DMS79 (cell line): Measurements from ENCODE around the gene VWC2.
"Not testable (repeated sequence)": the region's sequence is repeated elsewhere in the genome, so short reads cannot be mapped to it uniquely, and the experiment has no call there.

Experiments
- DNase-seq: peaks from one replicate; lab custom pipeline; 2025; lab: John Stamatoyannopoulos, UW

The VWC2 gene

GRCh38 chr7:49851614-49851934 lies 78.1 kb downstream of the VWC2 start:
- not testable (repeated sequence) for DNase-seq

- peak; percentile 24 for DNase-seq
These were observed 79.4 kb downstream of the VWC2 start for GRCh38 chr7:49852619-49853462.

- DNase-seq, result no peak
These were observed 82.0 kb downstream of the VWC2 start for GRCh38 chr7:49855281-49855980.

GRCh38 chr7:49860293-49860692 lies 86.9 kb downstream of the VWC2 start:
- no peak for DNase-seq

DNA sequence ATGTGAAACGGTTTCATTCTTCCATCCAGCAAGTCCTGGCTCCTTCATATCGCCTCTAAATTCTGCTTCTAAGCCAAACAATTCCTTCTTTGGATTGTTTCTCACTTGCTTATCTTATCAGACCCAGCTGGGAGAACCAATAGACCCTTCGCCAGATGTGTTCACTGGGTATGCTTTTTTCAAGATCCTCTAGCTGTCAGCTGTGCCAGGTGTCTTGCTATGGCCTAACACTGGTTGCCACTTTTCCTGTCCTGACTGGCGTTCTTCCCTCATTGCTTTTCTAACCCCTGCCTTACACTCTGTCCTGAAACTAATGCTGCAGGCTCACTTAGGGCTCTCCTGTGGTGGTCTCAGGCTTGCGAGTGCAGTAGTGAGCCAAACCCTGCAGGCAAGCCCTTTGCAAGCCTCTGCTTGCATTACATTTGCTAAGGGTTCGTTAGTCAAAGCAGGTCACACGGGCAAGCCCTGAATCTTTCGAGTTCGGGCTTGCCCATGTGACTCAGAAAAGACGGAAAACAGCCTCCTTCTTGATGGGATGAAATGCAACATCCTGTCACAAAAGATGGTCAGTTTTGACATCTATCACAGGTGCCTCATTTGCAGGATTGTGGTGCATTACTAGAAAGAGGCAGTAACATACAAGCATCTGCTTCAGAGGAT lies 92.8 kb downstream of the VWC2 start:
- no peak for DNase-seq

DNA sequence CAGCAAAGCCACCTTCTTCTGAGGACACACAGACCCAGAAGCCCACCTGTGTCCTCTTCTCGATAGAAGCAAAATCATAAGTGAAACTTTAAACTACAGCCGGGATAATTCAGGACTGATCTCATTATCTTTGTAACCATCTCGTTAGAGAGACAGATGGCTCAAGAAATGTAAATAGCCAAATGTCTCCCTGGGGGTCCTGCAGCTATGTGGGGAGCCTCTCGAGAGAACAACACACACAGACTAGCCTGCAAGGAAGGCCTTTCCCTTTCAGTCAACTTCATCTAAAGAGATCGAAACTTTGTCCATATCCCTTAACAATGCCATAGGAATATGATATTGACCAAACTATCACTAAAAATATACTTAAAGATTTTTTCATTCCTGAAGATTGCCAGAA lies 93.5 kb downstream of the VWC2 start:
- DNase-seq, result no peak

GRCh38 chr7:49873420-49873819 lies 100.0 kb downstream of the VWC2 start:
- no peak for DNase-seq

DNA sequence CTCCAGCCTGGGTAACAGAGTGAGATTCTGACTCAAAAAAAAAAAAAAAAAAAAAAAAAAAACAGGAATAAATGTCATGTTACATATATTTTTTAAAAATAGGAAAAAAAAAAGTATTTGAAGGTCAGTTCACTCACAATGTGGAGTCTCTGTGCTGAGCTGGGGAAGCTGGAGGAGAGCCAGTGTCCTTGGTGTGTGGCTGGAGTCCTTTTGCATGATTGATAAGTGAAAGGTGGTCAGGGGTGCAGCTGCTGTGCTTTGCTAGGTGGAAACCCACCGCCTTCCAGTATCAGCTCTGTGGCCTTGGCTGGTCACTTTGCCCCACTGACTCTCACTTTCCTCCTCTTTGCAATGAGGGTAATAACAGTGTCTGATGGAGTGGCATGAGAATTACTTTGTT lies 101.9 kb downstream of the VWC2 start:
- DNase-seq, result no peak

GRCh38 chr7:49876202-49876601 lies 102.8 kb downstream of the VWC2 start:
- no peak for DNase-seq

DNA sequence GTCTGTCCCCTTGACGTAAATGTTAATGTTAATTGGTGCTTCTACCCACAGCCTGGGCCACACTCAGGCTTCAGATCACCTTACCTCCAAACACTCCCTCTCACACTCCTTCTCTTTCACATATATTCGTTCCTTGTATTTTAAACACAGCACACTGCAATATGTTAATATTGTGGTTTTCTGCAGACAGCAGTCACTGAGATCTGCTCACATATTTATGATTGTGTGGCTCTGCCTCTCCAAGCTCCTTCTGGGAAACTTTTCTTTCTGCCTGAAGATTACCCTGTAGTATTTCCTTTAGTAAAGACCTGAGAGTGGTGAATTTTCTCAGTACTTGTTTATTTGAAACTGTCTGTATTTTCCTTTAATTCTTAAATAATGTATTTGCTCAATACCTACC lies 104.7 kb downstream of the VWC2 start:
- no peak for DNase-seq

GRCh38 chr7:49878627-49879026 lies 105.2 kb downstream of the VWC2 start:
- no peak for DNase-seq

DNA sequence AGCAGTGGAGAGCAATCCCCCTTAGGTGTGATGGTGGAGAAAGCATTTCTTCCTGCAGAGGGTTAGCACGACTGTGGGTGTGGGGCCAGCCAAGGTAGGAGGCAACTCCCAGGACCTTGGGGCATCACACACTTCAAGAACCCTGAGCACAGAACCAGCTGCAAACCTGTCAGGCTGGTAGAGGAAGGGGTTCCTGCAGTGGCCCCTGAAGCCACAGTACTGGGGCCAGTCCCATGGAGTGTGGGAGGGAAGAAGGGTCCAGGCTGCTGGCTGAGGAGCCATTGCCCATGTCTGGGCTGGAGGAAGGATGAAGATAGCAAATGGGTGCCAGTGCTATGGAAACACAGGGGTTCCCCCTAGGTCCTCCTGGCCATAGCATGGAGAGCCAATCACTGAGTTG lies 110.5 kb downstream of the VWC2 start:
- DNase-seq, result no peak

DNA sequence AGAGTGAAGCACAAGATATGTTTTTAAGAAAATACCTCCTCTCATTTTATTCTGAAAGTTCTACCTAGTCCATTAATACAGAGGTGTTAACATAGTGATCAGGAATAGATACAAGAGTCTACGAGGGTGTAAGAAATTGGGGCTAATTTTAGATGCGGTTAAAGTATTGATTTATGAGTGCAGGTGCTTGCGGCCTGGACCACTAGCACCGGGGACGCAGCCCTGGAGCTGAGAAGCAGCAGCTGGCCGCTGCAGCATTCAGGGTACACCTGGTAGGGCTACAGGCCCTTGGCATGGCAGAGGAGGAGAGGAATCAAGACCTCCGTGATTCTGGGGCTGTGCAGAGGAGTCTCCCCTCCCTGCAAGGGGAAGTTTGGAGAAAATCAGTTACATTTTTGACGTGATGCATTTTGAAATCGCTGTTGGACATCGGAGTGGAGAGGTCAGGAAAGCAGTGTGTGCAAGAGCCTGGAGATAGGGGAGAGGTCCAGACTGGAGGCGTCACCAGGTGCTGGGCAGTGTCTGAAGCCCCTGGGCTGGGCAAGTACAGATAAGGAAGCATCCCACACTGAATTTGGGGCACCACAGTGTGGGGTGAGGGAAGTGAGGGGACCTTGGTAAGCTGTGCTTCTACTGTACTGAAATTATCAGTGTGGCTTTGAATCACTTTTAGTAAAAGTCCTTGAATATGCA lies 112.3 kb downstream of the VWC2 start:
- no peak for DNase-seq

DNA sequence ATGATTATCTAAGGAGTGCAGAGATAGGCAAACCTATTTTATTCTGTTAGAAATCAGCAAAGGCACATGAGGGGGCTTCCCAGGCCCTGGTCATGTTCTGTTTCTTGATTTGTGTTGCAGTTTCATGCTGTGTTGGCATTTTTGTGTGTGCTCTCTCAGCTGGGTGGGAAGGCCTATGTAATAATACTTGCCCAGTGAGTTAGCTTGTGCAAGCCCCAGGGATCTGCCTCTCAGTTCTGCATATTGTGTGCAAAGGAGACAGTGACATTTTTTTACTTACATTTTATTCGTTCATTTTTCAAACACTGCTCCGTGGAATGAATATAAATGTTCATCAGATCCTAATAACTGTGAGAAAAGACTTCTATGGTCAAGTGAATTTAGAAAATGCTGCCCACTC lies 119.0 kb downstream of the VWC2 start:
- no peak for DNase-seq

- no peak for DNase-seq
These were observed 119.7 kb downstream of the VWC2 start for GRCh38 chr7:49893131-49893530.

DNA sequence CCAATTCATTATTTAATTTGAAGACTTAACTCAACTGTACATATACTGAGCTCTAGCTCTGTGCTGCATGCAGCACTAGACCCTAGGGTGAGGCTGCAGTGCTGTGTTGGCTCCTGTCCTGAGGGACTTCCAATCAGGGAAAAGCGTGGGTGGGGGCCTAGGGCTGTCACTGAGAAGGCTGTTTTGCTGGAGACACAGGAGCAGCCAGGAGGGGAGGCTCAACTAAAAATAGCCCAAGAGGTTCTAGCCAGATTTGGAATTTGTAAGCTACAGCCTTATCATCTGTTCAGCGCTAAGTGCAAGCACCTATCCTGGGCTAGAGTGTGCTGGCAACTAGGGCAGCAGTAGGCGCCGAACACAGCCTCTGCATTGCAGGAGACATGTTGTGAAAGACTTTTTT lies 121.1 kb downstream of the VWC2 start:
- DNase-seq, result no peak

DNA sequence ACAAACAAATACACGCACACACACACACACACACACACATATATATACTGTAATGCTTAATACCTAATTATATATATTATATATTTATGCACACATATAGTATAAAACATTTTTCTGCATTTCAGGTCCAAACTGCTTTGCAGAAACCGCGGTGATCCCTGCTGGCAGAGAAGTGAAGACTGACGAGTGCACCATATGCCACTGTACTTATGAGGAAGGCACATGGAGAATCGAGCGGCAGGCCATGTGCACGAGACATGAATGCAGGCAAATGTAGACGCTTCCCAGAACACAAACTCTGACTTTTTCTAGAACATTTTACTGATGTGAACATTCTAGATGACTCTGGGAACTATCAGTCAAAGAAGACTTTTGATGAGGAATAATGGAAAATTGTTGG lies 138.5 kb downstream of the VWC2 start:
- no peak for DNase-seq

GRCh38 chr7:49926720-49927119 lies 153.3 kb downstream of the VWC2 start:
- DNase-seq, result no peak

- DNase-seq, result no peak
These were observed 154.2 kb downstream of the VWC2 start for GRCh38 chr7:49927631-49928030.

- DNase-seq, result peak; percentile 9
These were observed 155.3 kb downstream of the VWC2 start for GRCh38 chr7:49928787-49929186.

GRCh38 chr7:49931627-49932026 lies 158.2 kb downstream of the VWC2 start:
- no peak for DNase-seq

DNA sequence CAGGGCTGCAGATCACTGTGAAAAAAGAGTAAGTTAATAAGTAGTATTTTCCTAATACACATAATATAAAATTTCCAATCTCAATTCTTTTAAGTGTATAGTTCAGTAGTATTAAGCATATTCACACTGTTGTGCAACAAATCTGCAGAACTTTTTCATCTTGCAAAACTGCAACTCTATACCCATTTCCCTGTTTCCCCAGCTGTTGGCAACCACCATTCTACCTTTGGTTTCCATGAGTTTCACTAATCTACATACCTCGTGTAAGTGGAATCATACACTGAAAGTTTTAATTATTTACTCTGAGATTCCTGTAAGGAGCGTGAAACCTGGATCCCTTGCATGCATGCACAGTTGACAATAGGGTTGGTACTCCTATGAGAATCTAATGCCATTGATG lies 164.2 kb downstream of the VWC2 start:
- DNase-seq, result no peak
